ENCODE results near the gene TMBIM6. TPM values are rescaled to one million over a fixed set of nuclear protein-coding genes. Genes with fewer than 3 reads are reported as not detected.

The TMBIM6 gene
- total and polyA plus RNA-seq, 9 of the 15 experiments (the other 6 are each of a cell fraction or from before 2014, with no cell fraction given): 147 to 1,288 (median 352) TPM

DNA sequence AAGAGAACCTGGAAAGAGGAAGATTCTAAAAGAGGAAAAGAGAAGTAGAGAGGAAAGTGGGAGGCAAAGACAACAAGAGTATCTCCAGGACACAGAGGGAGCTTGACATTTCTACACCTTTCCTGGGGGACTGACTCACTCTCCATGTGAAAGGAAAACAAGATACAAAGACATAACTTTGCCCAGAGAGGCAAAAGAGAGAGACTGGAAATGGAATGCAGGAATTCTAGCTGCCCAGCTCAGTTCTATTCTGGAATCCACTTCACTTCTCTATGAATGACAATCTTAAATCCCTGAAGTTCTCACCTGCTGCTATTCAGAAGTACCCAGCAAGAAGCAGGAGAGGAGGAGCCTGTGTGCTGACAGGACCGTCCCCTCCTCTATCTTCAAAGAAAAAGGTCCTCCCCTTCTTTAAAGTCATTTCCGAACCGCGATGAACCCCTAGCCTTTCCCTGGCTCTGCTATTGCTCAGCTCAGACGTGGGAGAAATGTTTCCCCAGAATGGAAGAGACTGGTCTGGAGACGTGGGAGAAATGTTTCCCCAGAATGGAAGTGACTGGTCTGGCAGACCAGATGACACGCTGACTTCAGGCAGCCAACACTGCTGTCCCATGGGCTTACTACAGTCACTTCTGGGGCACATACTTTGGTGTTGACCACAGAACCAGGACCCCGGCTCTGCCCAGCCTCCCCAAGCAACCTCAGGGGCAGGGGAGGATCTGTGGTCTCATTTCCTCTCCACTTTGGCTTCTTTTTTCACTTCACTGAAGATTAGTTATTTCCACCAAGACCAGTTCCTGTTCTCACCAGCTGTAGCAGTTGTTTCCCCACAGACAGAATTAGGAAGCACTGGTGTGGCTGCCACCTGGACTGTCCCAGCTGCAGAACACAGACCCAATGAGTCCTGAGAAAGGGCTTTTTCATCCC is 42.5 kb upstream of the TMBIM6 start (continued):
- TF ChIP-seq SP2 (IDR thresholded peaks at IDR 0.05; ENCODE audit: extremely low read depth, low read depth, low read length, poor library complexity, severe bottlenecking) (no peak), NFIC (IDR thresholded peaks at IDR 0.05) (no peak), ZBTB1 (CRISPR knock-in tag; IDR thresholded peaks at IDR 0.05; ENCODE audit: borderline replicate concordance, low read depth) (no peak), HNRNPL (IDR thresholded peaks at IDR 0.05; ENCODE audit: low read depth, low read length) (no peak), PML (IDR thresholded peaks at IDR 0.05; ENCODE audit: low read length) (no peak), FOXJ3 (CRISPR knock-in tag; IDR thresholded peaks at IDR 0.05) (no peak), KLF6 (CRISPR knock-in tag; IDR thresholded peaks at IDR 0.05; ENCODE audit: borderline replicate concordance) (no peak), FOXM1 (IDR thresholded peaks at IDR 0.05; ENCODE audit: low read depth) (no peak), FOXM1 (CRISPR knock-in tag; IDR thresholded peaks at IDR 0.05; ENCODE audit: low read depth) (no peak), TCF3 (CRISPR knock-in tag; IDR thresholded peaks at IDR 0.05) (peak; percentile 53; the same call in 1 of the 2 replicates), CBFA2T2 (conservative IDR thresholded peaks at IDR 0.05) (no peak), SRF (CRISPR knock-in tag; IDR thresholded peaks at IDR 0.05) (no peak), FOSL1 (tag; conservative IDR thresholded peaks at IDR 0.05) (peak; percentile 62), CHD4 (IDR thresholded peaks at IDR 0.05; ENCODE audit: insufficient read depth, insufficient replicate concordance, low read depth, low read length, poor library complexity, severe bottlenecking) (no peak), HDAC1 (IDR thresholded peaks at IDR 0.05) (peak in 1 of 2 experiments; percentile 43; a peak in 1 of 4 replicates), U2AF2 (optimal IDR thresholded peaks at IDR 0.05; ENCODE audit: low read depth, low read length) (no peak)
- TF ChIP-seq, protein P1, sequence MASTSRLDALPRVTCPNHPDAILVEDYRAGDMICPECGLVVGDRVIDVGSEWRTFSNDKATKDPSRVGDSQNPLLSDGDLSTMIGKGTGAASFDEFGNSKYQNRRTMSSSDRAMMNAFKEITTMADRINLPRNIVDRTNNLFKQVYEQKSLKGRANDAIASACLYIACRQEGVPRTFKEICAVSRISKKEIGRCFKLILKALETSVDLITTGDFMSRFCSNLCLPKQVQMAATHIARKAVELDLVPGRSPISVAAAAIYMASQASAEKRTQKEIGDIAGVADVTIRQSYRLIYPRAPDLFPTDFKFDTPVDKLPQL (IDR thresholded peaks at IDR 0.05; ENCODE audit: extremely low read depth, insufficient read length): no peak
- TF ChIP-seq, protein P2, sequence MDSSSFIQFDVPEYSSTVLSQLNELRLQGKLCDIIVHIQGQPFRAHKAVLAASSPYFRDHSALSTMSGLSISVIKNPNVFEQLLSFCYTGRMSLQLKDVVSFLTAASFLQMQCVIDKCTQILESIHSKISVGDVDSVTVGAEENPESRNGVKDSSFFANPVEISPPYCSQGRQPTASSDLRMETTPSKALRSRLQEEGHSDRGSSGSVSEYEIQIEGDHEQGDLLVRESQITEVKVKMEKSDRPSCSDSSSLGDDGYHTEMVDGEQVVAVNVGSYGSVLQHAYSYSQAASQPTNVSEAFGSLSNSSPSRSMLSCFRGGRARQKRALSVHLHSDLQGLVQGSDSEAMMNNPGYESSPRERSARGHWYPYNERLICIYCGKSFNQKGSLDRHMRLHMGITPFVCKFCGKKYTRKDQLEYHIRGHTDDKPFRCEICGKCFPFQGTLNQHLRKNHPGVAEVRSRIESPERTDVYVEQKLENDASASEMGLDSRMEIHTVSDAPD (CRISPR knock-in tag; IDR thresholded peaks at IDR 0.05): no peak
- TF ChIP-seq, protein P3, sequence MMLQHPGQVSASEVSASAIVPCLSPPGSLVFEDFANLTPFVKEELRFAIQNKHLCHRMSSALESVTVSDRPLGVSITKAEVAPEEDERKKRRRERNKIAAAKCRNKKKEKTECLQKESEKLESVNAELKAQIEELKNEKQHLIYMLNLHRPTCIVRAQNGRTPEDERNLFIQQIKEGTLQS (IDR thresholded peaks at IDR 0.05): peak; percentile 20; the same call in 1 of the 2 replicates
- TF ChIP-seq, protein P3 (CRISPR knock-in tag; conservative IDR thresholded peaks at IDR 0.05): no peak
- TF ChIP-seq, protein P4, sequence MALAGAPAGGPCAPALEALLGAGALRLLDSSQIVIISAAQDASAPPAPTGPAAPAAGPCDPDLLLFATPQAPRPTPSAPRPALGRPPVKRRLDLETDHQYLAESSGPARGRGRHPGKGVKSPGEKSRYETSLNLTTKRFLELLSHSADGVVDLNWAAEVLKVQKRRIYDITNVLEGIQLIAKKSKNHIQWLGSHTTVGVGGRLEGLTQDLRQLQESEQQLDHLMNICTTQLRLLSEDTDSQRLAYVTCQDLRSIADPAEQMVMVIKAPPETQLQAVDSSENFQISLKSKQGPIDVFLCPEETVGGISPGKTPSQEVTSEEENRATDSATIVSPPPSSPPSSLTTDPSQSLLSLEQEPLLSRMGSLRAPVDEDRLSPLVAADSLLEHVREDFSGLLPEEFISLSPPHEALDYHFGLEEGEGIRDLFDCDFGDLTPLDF (CRISPR knock-in tag; IDR thresholded peaks at IDR 0.05): no peak
- TF ChIP-seq, protein P5, sequence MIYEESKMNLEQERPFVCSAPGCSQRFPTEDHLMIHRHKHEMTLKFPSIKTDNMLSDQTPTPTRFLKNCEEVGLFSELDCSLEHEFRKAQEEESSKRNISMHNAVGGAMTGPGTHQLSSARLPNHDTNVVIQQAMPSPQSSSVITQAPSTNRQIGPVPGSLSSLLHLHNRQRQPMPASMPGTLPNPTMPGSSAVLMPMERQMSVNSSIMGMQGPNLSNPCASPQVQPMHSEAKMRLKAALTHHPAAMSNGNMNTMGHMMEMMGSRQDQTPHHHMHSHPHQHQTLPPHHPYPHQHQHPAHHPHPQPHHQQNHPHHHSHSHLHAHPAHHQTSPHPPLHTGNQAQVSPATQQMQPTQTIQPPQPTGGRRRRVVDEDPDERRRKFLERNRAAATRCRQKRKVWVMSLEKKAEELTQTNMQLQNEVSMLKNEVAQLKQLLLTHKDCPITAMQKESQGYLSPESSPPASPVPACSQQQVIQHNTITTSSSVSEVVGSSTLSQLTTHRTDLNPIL (CRISPR knock-in tag; IDR thresholded peaks at IDR 0.05): no peak

Measured in K562 (cell line).